ENCODE measurements around the gene PIP5K1B. TPM values are rescaled to one million over a fixed set of nuclear protein-coding genes. Genes with fewer than 3 reads are reported as not detected.

The PIP5K1B gene
- total RNA-seq, 1 donor from 2014 or later: 0.71 TPM

GRCh38 chr9:68832861-68833518 is 128.0 kb downstream of the PIP5K1B start:
- TF ChIP-seq CTCF (IDR thresholded peaks at IDR 0.05; ENCODE audit: insufficient read depth, low read length, poor library complexity, severe bottlenecking): no peak
- no peak for DNase-seq (ENCODE audit: low read depth)
- Histone ChIP-seq H3K36me3 (ENCODE audit: control insufficient read depth, insufficient read depth, low read length) (no peaks in the 10 kb centered on the region), H3K4me3 (ENCODE audit: low read depth, low read length) (no peak overlapping the region), H3K27me3 (ENCODE audit: control insufficient read depth, insufficient read depth, low read length) (no peaks in the 10 kb centered on the region)

GRCh38 chr9:68834931-68835520 is 130.0 kb downstream of the PIP5K1B start:
- Histone ChIP-seq H3K4me3 (ENCODE audit: low read depth, low read length) (no peak overlapping the region), H3K27me3 (ENCODE audit: control insufficient read depth, insufficient read depth, low read length) (no peaks in the 10 kb centered on the region), H3K36me3 (ENCODE audit: control insufficient read depth, insufficient read depth, low read length) (no peaks in the 10 kb centered on the region)
- no peak for TF ChIP-seq CTCF (IDR thresholded peaks at IDR 0.05; ENCODE audit: insufficient read depth, low read length, poor library complexity, severe bottlenecking)
- no peak for DNase-seq (ENCODE audit: low read depth)

GRCh38 chr9:68836788-68837187 is 131.7 kb downstream of the PIP5K1B start:
- Histone ChIP-seq H3K4me3 (ENCODE audit: low read depth, low read length) (no peak overlapping the region), H3K36me3 (ENCODE audit: control insufficient read depth, insufficient read depth, low read length) (no peaks in the 10 kb centered on the region), H3K27me3 (ENCODE audit: control insufficient read depth, insufficient read depth, low read length) (no peaks in the 10 kb centered on the region)
- no peak for DNase-seq (ENCODE audit: low read depth)
- no peak for TF ChIP-seq CTCF (IDR thresholded peaks at IDR 0.05; ENCODE audit: insufficient read depth, low read length, poor library complexity, severe bottlenecking)

GRCh38 chr9:68838245-68838644 is 133.2 kb downstream of the PIP5K1B start:
- Histone ChIP-seq H3K27me3 (ENCODE audit: control insufficient read depth, insufficient read depth, low read length) (no peaks in the 10 kb centered on the region), H3K36me3 (ENCODE audit: control insufficient read depth, insufficient read depth, low read length) (no peaks in the 10 kb centered on the region), H3K4me3 (ENCODE audit: low read depth, low read length) (no peak overlapping the region)
- no peak for TF ChIP-seq CTCF (IDR thresholded peaks at IDR 0.05; ENCODE audit: insufficient read depth, low read length, poor library complexity, severe bottlenecking)
- no peak for DNase-seq (ENCODE audit: low read depth)

- no peak for DNase-seq (ENCODE audit: low read depth)
- Histone ChIP-seq H3K4me3 (ENCODE audit: low read depth, low read length) (no peak overlapping the region), H3K36me3 (ENCODE audit: control insufficient read depth, insufficient read depth, low read length) (no peaks in the 10 kb centered on the region), H3K27me3 (ENCODE audit: control insufficient read depth, insufficient read depth, low read length) (no peaks in the 10 kb centered on the region)
- TF ChIP-seq CTCF (IDR thresholded peaks at IDR 0.05; ENCODE audit: insufficient read depth, low read length, poor library complexity, severe bottlenecking): no peak
These were observed 136.4 kb downstream of the PIP5K1B start for GRCh38 chr9:68841276-68842052.

All from kidney epithelial cell (primary cell).